GM13976 (cell line): ENCODE results near the gene OR5K1.

ENCODE experiments used
- DNase-seq: peaks from one replicate; pipeline ENCODE4 v3.0.0; 2012; ENCODE audit warnings: low spot score
- CTCF ChIP-seq: IDR thresholded peaks from 2 replicates; pipeline ENCODE4 v1.5.1; 2012; ENCODE audit warnings: borderline replicate concordance, mild to moderate bottlenecking; ENCODE audit not compliant: insufficient read depth; ENCODE audit errors: extremely low read depth, missing control alignments, control extremely low read depth
- in situ Hi-C: fragments of 300-500 bp; cut with MboI; formaldehyde crosslinking; loops from one replicate; pipeline ENCODE4 v1.12.0; 2022; ENCODE audit warnings: low sequenced_read_pairs, mixed read lengths, inconsistent platforms; ENCODE audit not compliant: unreplicated experiment

Gene OR5K1

GRCh38 chr3:98483626-98484025, 20.6 kb downstream of the OR5K1 start:
- no peak for TF ChIP-seq CTCF
- in situ Hi-C loops = no loop called here
- DNase-seq = no peak

- in situ Hi-C loops = no loop called here
- TF ChIP-seq CTCF = no peak
- DNase-seq = no peak
Observed at GRCh38 chr3:98497381-98497780, 34.4 kb downstream of the OR5K1 start, which contains the start of gene OR5K2. OR5K2 (plus strand) TSS chr3:98497681; CDS start chr3:98497681, 0 bp downstream.

GRCh38 chr3:98500019-98500418, 37.0 kb downstream of the OR5K1 start:
- no peak for DNase-seq
- no peak for TF ChIP-seq CTCF
- in situ Hi-C loops = no loop called here

GRCh38 chr3:98501270-98501669, 38.3 kb downstream of the OR5K1 start:
- TF ChIP-seq CTCF = no peak
- in situ Hi-C loops = no loop called here
- DNase-seq = no peak

GRCh38 chr3:98501863-98502576, 39.0 kb downstream of the OR5K1 start:
- DNase-seq = no peak
- in situ Hi-C loops = no loop called here
- TF ChIP-seq CTCF = no peak

- in situ Hi-C loops = no loop called here
- no peak for DNase-seq
- no peak for TF ChIP-seq CTCF
Observed at GRCh38 chr3:98504539-98504938, 41.5 kb downstream of the OR5K1 start.

GRCh38 chr3:98508582-98508981, 45.6 kb downstream of the OR5K1 start:
- no peak for TF ChIP-seq CTCF
- DNase-seq = no peak
- in situ Hi-C loops = no loop called here
